ENCODE data around the gene LYL1. TPM values are rescaled to one million over a fixed set of nuclear protein-coding genes. Genes with fewer than 3 reads are reported as not detected.

The LYL1 gene
- total and polyA plus RNA-seq, 2 donors (not counting 3 experiments of a cell fraction or from before 2014, with no cell fraction given), result 74.4 to 87.3 TPM

DNA sequence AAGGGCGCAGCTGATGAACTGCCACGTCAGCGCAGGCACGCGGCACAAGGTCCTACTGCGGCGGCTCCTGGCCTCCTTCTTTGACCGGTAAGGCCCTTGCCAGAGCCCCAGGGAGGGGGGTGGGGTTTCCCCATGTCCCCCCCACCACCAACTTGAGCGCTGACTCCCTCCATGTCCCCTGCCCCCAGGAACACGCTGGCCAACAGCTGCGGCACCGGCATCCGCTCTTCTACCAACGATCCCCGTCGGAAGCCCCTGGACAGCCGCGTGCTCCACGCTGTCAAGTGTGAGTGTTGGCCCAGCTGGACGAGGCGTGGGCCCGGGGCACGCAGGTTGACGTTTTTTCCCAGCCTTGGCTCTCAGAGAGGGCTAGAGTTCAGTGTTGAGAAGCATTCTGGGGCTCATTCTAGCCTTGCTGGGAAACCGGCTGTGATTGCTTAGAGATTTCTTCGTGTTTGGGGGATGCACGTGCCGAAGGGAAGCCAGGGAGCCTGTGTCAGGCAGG lies 34.7 kb upstream of the LYL1 start:
- ChIA-PET POLR2A (no interaction called here), CTCF (interaction anchor here (1.0 to 1.3 kb wide), 2 partner anchors 9 to 36 kb away, joined by 3 to 4 read pairs; no protein-coding TSS in a partner anchor)
- Histone ChIP-seq H3K27ac (ENCODE audit: insufficient read depth, low read depth, low read length) (no peak overlapping the region), H3K4me3 (replicated peaks in 1 of 3; ENCODE audit: insufficient read depth in 1 of 3, low read depth in 1 of 3, low read length in 3 of 3) (no peak overlapping the region), H3K4me1 (ENCODE audit: control insufficient read depth, extremely low read depth, insufficient read depth, low read length) (no peaks in the 10 kb centered on the region), H2AFZ (ENCODE audit: low read depth, low read length) (no peak overlapping the region), H3K36me3 (ENCODE audit: control insufficient read depth in 2 of 2, extremely low read depth in 1 of 2, insufficient read depth in 2 of 2, low read length in 2 of 2) (peaks cover 12 to 36% of the 10 kb centered on the region in 2 experiments), H3K9me1 (replicated peaks; ENCODE audit: control insufficient read depth, extremely low read depth, insufficient read depth, low read length) (no peaks in the 10 kb centered on the region), H3K27me3 (ENCODE audit: control insufficient read depth in 2 of 2, insufficient read depth in 2 of 2, low read length in 2 of 2) (no peaks in the 10 kb centered on the region), H3K79me2 (ENCODE audit: control insufficient read depth, insufficient read depth, low read length) (peaks cover 24% of the 10 kb centered on the region), H3K4me2 (ENCODE audit: insufficient read depth, low read length) (no peak overlapping the region), H4K20me1 (replicated peaks; ENCODE audit: control insufficient read depth, extremely low read depth, insufficient read depth, low read length) (peaks cover 2% of the 10 kb centered on the region), H3K9me3 (replicated peaks; ENCODE audit: control insufficient read depth, insufficient read depth, low read length) (no peaks in the 10 kb centered on the region), H3K9ac (replicated peaks; ENCODE audit: extremely low read depth, insufficient read depth, low read length) (no peak overlapping the region)
- FAIRE-seq (no peak), DNase-seq (ENCODE audit: low read depth, low spot score) (no peak)
- intact Hi-C loops (cut with micrococcal nuclease) (no loop called here), dilution Hi-C loops (cut with MboI; ENCODE audit: extremely low pct_ligation_motif_present, low sequenced_read_pairs) (no loop called here)
- TF ChIP-seq POLR2AphosphoS5 (IDR thresholded peaks at IDR 0.05; ENCODE audit: insufficient read depth, low read depth, low read length), result no peak
- no peak for TF ChIP-seq POLR2A (IDR thresholded peaks at IDR 0.05; ENCODE audit: low read depth, low read length)
- TF ChIP-seq FOS (IDR thresholded peaks at IDR 0.05; ENCODE audit: borderline replicate concordance, insufficient read depth, low read length), result no peak
- no peak for TF ChIP-seq MYC (IDR thresholded peaks at IDR 0.05; ENCODE audit: low read depth, low read length)
- no peak for TF ChIP-seq EZH2 (IDR thresholded peaks at IDR 0.05; ENCODE audit: borderline replicate concordance, low read depth, low read length, severe bottlenecking)
- TF ChIP-seq, protein P1, sequence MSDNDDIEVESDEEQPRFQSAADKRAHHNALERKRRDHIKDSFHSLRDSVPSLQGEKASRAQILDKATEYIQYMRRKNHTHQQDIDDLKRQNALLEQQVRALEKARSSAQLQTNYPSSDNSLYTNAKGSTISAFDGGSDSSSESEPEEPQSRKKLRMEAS (IDR thresholded peaks at IDR 0.05; ENCODE audit: insufficient read depth, insufficient read length), result no peak
- TF ChIP-seq, protein P2, sequence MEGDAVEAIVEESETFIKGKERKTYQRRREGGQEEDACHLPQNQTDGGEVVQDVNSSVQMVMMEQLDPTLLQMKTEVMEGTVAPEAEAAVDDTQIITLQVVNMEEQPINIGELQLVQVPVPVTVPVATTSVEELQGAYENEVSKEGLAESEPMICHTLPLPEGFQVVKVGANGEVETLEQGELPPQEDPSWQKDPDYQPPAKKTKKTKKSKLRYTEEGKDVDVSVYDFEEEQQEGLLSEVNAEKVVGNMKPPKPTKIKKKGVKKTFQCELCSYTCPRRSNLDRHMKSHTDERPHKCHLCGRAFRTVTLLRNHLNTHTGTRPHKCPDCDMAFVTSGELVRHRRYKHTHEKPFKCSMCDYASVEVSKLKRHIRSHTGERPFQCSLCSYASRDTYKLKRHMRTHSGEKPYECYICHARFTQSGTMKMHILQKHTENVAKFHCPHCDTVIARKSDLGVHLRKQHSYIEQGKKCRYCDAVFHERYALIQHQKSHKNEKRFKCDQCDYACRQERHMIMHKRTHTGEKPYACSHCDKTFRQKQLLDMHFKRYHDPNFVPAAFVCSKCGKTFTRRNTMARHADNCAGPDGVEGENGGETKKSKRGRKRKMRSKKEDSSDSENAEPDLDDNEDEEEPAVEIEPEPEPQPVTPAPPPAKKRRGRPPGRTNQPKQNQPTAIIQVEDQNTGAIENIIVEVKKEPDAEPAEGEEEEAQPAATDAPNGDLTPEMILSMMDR (IDR thresholded peaks at IDR 0.05; ENCODE audit: extremely low read depth in 1 of 2, insufficient read depth in 1 of 2, low read depth in 1 of 2, low read length in 2 of 2), result no peak
- no peak for TF ChIP-seq GATA2 (IDR thresholded peaks at IDR 0.05; ENCODE audit: insufficient read depth, insufficient read length, low read depth, low read length)
- no peak for TF ChIP-seq JUN (IDR thresholded peaks at IDR 0.05; ENCODE audit: borderline replicate concordance, insufficient read depth, insufficient read length, low read depth)
- no TSS peak for BruUV-seq (replicated peaks)

Measured in endothelial cell of umbilical vein (primary cell).